ENCODE measurements around the gene ELL2. TPM values are rescaled to one million over a fixed set of nuclear protein-coding genes. Genes with fewer than 3 reads are reported as not detected.

Gene ELL2
- total RNA-seq, 1 experiment from 2014 or later = 27.5 TPM

- Histone ChIP-seq H2BK12ac (ENCODE audit: insufficient read length, low read depth, low read length) (no peak overlapping the region), H3K4me2 (ENCODE audit: insufficient read depth, insufficient read length, low read length) (no peak overlapping the region), H4K5ac (ENCODE audit: insufficient read length, low read depth, low read length) (no peak overlapping the region), H2AK5ac (ENCODE audit: insufficient read length, low read length) (no peak overlapping the region), H4K20me1 (ENCODE audit: control insufficient read depth, insufficient read depth, insufficient read length) (no peaks in the 10 kb centered on the region), H3K79me2 (ENCODE audit: insufficient read depth, low read length) (no peaks in the 10 kb centered on the region), H2BK20ac (ENCODE audit: low read depth, low read length, poor library complexity, severe bottlenecking) (no peak overlapping the region), H3K4me1 (ENCODE audit: insufficient read depth, low read length) (no peaks in the 10 kb centered on the region), H2BK15ac (ENCODE audit: low read depth, low read length) (no peak overlapping the region), H3K14ac (ENCODE audit: insufficient read depth, low read length) (no peak overlapping the region), H3K56ac (ENCODE audit: insufficient read length, low read depth, low read length) (no peak overlapping the region), H3T11ph (ENCODE audit: low read length) (no peak overlapping the region), H3K23me2 (ENCODE audit: insufficient read length, low read depth, low read length, poor library complexity, severe bottlenecking) (no peaks in the 10 kb centered on the region), H3K9ac (ENCODE audit: extremely low read depth, insufficient read length, low read length) (no peak overlapping the region), H2BK5ac (ENCODE audit: insufficient read length, low read length) (no peak overlapping the region), H3K9me3 (ENCODE audit: control insufficient read depth, low read depth, low read length) (no peaks in the 10 kb centered on the region), H2BK120ac (ENCODE audit: low read depth, low read length, poor library complexity, severe bottlenecking) (no peak overlapping the region), H4K8ac (replicated peaks; ENCODE audit: insufficient read length, low read depth, low read length) (no peak overlapping the region), H3K23ac (ENCODE audit: insufficient read length, low read depth, low read length) (no peak overlapping the region), H3K18ac (ENCODE audit: insufficient read length, low read depth, low read length) (no peak overlapping the region), H3K4ac (ENCODE audit: low read depth, low read length) (no peak overlapping the region), H2AFZ (ENCODE audit: low read length) (no peak overlapping the region), H4K91ac (ENCODE audit: insufficient read length, low read depth, low read length) (no peak overlapping the region), H3K27me3 (ENCODE audit: insufficient read depth, low read length) (no peaks in the 10 kb centered on the region), H3K27ac (ENCODE audit: insufficient read length, low read depth, low read length) (no peak overlapping the region), H3K79me1 (ENCODE audit: insufficient read depth, low read depth, low read length, poor library complexity, severe bottlenecking) (no peaks in the 10 kb centered on the region)
- H3K27me3 Mint-ChIP-seq (ENCODE audit: low read depth) = no peaks in the 10 kb centered on the region
- no peaks in the 10 kb centered on the region for H3K4me1 Mint-ChIP-seq
- no peak overlapping the region for H3K4me3 Mint-ChIP-seq
- no peak overlapping the region for H3K27ac Mint-ChIP-seq
- DNase-seq = no peak
- no peak for TF ChIP-seq CTCF (conservative IDR thresholded peaks at IDR 0.05)
- WGBS (ENCODE audit: extremely low coverage, insufficient read length, low lambda C conversion rate) = no CpG with 5 or more reads among the region's 1 CpG
- peaks cover 0 to 3% (median 0%) of the 10 kb centered on the region in 3 experiments; a peak in 2 of 7 replicates for H3K36me3 Mint-ChIP-seq (ENCODE audit: insufficient read depth in 1 of 3, low read depth in 3 of 3)
- H3K9me3 Mint-ChIP-seq = peaks cover 1 to 3% of the 10 kb centered on the region in 2 experiments; a peak in 3 of 5 replicates
These were observed 43.1 kb upstream of the ELL2 start for GRCh38 chr5:96004754-96005153.
